Posterior cingulate gyrus (tissue), 11 donors: ENCODE data around the gene CAMTA1.

ENCODE experiments used
- DNase-seq, 10 donors: peaks; one replicate each; pipeline versions ENCODE4 v3.0.0 to v3.0.0-alpha.2; 2020 to 2021; ENCODE audit warnings: mixed read lengths in 3 of 10
- intact Hi-C: fragments of 100-400 bp; cut with DNase I; formaldehyde crosslinking; loops from one replicate; pipeline ENCODE4 v1.15.1; 2023

The CAMTA1 gene

GRCh38 chr1:7474786-7475502 is 689.7 kb downstream of the CAMTA1 start:
- intact Hi-C loops = no loop called here
- DNase-seq = peak in 2 of 10 donors; percentile 54 to 69

DNA sequence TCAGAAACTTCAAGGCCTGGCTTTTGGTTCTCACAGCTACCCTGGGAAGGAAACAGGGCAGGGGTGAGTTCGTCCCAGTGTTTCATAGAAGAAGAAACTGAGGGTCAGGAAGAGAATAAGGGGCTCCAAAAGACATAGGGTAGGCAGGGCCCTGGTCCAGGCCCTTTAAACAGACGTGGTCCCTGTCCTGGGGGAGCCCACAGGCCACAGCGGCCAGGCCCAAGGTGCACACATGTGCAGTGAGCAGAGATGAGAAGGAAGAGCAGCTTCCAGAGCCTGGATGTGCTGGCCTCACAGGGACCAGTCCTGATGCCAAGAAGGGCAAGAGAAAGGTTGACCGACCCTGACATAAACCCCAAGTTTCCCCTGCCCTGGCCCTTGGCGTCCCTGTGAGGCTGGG is 690.4 kb downstream of the CAMTA1 start:
- intact Hi-C loops = no loop called here

GRCh38 chr1:7476402-7476801 is 691.1 kb downstream of the CAMTA1 start:
- intact Hi-C loops = no loop called here
- peak in 2 of 10 donors; percentile 41 to 68 for DNase-seq

More for the DNA sequence above, 690.4 kb downstream of the CAMTA1 start:
- DNase-seq = peak in 2 of 10 donors; percentile 46 to 54

- peak in 1 of 10 donors; percentile 54 for DNase-seq
Measured at GRCh38 chr1:7476861-7477547, 691.8 kb downstream of the CAMTA1 start.

DNA sequence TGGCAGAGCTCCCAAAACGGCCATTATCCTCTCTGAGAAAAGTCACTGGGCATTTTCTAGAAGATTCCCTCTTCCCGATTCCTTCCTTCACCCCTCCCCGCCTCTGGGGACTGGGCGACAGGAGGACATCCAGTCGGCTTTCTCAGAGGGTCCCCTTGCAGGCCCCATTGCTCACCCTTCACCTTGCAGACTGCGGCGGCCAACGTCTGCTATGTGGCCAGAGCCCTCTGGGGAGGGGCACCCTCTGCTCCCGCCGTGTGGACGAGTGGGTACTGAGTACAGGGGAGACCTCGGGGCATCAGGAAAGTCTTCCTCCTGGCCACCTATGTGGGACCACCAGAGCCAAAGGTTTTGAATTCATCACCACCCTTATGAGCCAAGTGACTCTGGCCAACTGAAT is 692.3 kb downstream of the CAMTA1 start:
- peak in 2 of 10 donors; percentile 66 to 67 for DNase-seq
- intact Hi-C loops = no loop called here

More at GRCh38 chr1:7476861-7477547, 691.8 kb downstream of the CAMTA1 start:
- intact Hi-C loops = no loop called here

GRCh38 chr1:7478142-7478790 is 693.0 kb downstream of the CAMTA1 start:
- peak in 4 of 10 donors; percentile 29 to 74 (median 60) for DNase-seq
- intact Hi-C loops = no loop called here

DNA sequence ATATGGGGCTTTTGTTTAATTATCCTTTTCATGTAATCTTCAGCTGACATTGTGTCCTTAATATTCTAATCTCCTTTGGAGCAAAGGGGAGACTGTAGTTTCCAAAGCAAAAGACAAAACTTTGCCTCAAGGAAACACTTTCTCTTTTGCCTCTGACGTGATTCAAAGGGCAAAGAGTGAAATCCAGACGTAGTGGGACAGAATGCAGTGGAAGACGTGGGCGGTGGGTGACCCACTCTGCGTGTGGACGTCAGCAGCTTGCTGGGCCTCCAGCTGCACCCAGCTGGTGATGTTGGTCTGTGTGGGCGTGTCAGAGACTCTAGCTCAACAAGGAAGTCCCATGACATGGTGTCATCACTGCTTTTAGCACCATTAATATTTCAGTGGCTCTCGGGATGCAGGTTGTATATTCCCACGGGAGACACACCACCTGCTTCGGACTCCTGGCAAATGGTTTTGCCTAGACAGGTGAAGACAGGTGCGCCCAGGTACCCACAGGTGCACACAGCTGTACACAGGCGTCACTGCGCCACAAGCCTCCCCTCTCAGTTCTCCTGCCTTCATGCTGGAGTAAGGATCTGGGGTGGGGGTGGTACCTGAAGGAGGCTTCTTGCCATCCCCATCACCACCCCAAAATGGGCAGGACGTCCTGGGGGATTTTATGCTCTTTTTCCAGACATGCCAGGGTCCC is 693.7 kb downstream of the CAMTA1 start:
- peak in 3 of 10 donors; percentile 38 to 70 (median 55) for DNase-seq
- intact Hi-C loops = no loop called here

DNA sequence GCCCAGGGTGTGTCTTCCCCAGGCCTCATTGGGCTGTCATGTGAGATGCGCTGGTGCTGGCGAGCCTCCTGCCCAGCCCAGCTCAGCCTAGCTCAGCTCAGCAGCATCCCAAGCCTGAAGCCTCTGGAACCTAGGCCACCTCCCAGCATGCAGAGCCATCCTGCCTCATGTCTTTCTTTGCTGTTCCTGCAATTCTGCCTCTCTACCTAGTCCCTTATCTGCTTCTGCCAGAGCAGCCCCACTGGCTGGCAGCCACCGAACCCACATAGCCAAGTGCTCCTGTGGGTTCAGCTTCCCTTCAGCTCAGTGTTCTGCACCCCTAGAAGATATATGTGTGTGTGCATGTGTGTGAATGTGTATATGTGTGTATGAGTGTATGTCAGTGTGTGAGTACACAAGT is 694.3 kb downstream of the CAMTA1 start:
- DNase-seq = peak in 2 of 10 donors; percentile 45 to 62
- intact Hi-C loops = no loop called here

- peak in 1 of 10 donors; percentile 32 for DNase-seq
Measured at GRCh38 chr1:7481194-7481593, 695.9 kb downstream of the CAMTA1 start.

GRCh38 chr1:7482077-7482476 is 696.8 kb downstream of the CAMTA1 start:
- DNase-seq = no peak
- intact Hi-C loops = no loop called here

More at GRCh38 chr1:7481194-7481593, 695.9 kb downstream of the CAMTA1 start:
- intact Hi-C loops = no loop called here

- intact Hi-C loops = no loop called here
- peak in 2 of 10 donors; percentile 27 to 55 for DNase-seq
Measured at GRCh38 chr1:7482772-7483495, 697.7 kb downstream of the CAMTA1 start.

- intact Hi-C loops = no loop called here
- DNase-seq = peak in 2 of 10 donors; percentile 42 to 60
Measured at GRCh38 chr1:7483634-7484383, 698.6 kb downstream of the CAMTA1 start.

- intact Hi-C loops = no loop called here
Measured at GRCh38 chr1:7485086-7485780, 700.0 kb downstream of the CAMTA1 start.

DNA sequence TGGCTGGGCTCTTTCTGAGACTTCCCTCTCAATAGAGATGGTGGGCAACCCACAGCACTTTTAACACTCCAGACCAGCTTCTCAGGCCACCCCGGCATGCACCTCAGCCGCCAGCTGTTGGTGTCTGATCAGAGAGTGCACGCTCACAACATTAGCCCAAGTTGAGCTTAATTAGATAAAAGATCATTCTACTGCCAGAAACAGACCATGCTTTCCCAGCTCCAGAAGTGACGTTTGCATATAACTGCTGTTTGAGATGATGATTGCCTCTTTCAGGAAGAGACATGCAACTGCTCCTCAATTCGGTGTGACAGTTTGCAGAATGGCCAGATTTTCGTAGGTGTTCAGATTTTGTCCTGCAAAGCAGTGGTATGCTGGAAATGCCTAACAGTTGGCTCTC is 700.6 kb downstream of the CAMTA1 start:
- DNase-seq = peak in 1 of 10 donors; percentile 9
- intact Hi-C loops = loop anchor here (1.0 kb wide), 1 partner anchor 33 kb away; no protein-coding TSS in a partner anchor

More at GRCh38 chr1:7485086-7485780, 700.0 kb downstream of the CAMTA1 start:
- peak in 2 of 10 donors; percentile 37 to 46 for DNase-seq

GRCh38 chr1:7487766-7488474 is 702.7 kb downstream of the CAMTA1 start:
- intact Hi-C loops = no loop called here
- DNase-seq = peak in 2 of 10 donors; percentile 35 to 62

DNA sequence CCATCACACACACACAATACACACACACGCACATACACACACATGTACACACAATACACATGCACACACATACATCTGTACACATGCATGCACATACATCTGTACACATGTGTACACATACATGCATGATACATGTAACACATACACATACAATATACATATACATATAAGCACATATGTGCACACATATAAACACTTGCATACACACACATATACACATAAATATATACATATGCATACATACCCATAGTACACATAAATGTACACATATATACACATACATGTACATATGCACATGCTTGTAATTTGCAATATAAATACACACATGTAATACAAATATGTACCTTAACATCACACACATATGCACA is 703.2 kb downstream of the CAMTA1 start:
- no peak for DNase-seq
- intact Hi-C loops = no loop called here

DNA sequence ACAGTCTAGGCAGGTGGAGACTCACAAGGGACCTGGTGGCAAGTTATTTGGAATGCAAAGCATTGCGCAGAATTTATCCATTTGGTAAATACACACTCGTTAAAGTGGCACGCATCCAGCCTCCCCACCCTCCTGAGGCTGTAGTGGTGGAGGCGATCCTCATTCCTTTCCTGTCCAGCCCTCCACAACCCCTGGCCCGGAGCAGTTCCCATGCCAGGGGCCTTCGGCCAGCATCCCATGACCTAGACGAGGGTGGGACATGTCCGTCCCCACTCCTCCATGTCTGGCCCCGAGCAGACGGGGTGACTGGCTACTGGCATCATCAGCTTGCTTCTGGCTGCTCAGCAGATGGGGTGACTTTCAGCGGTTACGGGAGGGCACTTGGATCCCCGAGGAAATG is 704.3 kb downstream of the CAMTA1 start:
- intact Hi-C loops = no loop called here
- DNase-seq = peak in 2 of 10 donors; percentile 69 to 79

DNA sequence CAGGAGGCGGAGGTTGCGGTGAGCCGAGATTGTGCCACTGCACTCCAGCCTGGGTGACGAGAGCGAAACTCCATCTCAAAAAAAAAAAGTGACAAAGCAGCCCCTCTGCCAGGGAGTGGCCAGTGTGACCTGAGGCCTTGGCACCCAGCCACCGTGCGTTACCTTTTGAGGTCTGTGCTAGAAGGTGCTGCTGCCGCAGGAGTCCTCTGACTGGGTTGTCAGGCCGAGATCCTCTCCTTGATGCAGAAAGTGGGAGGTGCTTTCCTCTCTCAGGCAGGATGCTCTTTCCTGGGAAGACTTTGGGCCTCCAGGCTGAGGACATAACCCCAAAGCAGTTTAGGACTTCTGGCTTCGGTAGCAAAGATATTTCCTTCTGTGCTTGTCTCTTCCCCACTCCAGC is 705.3 kb downstream of the CAMTA1 start:
- intact Hi-C loops = no loop called here
- DNase-seq = peak in 2 of 10 donors; percentile 64 to 81
